ENCODE measurements around the gene DYRK1B. TPM values are rescaled to one million over a fixed set of nuclear protein-coding genes. Genes with fewer than 3 reads are reported as not detected.
A peak's percentile ranks its signal among the peaks of the same experiment; 100 is the strongest.

DYRK1B gene
- total and polyA plus RNA-seq, 11 donors = 12.8 to 49.1 (median 24.9) TPM

DNA sequence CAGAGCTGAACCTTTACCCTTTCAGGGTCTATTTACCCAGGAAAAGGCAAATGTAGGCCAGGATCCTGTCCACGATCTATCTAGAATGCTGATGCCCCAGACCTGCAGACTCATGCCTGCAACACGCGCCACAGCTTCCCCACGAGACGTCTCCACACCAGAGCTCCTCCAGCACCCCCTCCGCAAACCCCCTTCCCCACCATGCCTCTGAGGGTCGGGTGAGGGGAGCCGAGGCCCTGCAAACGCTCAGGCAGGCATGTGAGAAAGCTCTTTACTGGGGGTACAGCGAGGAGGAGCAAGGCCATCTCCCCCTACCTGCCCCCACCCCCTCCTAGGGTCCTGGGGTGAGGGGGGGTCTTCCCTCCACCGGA lies 8.9 kb downstream of the DYRK1B start:
- WGBS, 4 donors = 76 to 87% (median 80%) methylated on average over 7 to 11 of the region's 11 CpGs
- H3K9me3 ChIP-seq = peaks cover 0 to 2% (median 0%) of the 10 kb centered on the region in 12 donors
- H3K4me1 ChIP-seq = peaks cover 0 to 22% (median 8%) of the 10 kb centered on the region in 12 donors
- no peak for DNase-seq
- peak overlapping the region in 3 of 12 donors; percentile 66 to 95 (median 86) for H3K4me3 ChIP-seq
- no peak for TF ChIP-seq POLR2A (IDR thresholded peaks at IDR 0.05)
- TF ChIP-seq, protein P1, sequence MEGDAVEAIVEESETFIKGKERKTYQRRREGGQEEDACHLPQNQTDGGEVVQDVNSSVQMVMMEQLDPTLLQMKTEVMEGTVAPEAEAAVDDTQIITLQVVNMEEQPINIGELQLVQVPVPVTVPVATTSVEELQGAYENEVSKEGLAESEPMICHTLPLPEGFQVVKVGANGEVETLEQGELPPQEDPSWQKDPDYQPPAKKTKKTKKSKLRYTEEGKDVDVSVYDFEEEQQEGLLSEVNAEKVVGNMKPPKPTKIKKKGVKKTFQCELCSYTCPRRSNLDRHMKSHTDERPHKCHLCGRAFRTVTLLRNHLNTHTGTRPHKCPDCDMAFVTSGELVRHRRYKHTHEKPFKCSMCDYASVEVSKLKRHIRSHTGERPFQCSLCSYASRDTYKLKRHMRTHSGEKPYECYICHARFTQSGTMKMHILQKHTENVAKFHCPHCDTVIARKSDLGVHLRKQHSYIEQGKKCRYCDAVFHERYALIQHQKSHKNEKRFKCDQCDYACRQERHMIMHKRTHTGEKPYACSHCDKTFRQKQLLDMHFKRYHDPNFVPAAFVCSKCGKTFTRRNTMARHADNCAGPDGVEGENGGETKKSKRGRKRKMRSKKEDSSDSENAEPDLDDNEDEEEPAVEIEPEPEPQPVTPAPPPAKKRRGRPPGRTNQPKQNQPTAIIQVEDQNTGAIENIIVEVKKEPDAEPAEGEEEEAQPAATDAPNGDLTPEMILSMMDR (IDR thresholded peaks at IDR 0.05) = no peak
- H3K27me3 ChIP-seq = no peaks in the 10 kb centered on the region
- H3K27ac ChIP-seq = peak overlapping the region in 9 of 12 donors; percentile 4 to 85 (median 64)
- intact Hi-C loops (cut with DNase I) = no loop called here
- H3K36me3 ChIP-seq = peaks cover 0 to 50% (median 47%) of the 10 kb centered on the region in 9 donors
- ATAC-seq = peak in 2 of 4 donors; percentile 1 to 4

DNA sequence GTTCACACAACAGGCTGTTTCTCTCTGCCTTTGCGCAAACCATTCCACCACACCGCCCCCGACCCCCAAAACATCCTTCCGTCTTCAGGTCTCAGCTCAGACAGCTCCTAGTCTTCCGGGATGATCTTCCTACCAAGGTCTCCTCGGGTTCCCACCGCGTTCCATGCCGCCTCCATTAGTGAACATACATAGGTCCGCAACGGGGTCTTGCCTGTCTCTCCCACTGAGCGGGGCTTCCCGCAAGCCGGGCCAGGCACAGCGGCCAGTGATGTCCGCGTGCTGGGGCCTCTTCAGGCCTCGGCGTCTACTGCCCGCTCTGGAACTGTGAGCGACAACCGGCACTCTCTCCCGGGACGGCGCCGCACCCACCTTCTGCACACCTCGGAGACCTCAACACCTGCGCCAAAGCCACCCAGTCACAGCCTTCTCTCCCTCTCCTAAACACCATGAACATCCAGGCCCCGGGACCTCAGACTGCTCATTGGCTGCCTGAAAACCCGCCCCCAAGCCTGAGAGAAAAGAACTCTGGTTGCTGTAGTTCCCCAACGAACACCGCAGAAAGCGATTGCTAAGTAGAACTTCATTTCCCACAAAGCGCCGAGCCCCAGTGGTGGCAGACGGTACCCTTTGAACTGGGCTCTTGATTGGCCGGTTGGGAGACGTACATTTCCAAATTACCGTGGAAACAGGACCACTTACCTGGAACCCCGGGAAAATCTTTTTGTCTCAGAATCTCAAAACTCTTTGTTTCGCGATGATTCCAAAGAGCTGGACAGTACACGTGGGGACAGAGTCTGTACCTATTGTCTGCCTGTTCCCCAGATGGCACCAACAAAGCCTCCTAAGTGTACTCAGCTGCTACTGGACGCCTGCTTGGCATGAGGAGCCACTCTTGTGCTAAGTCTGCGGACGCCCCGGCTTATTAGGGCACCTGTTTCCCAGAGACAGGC lies 9.5 kb downstream of the DYRK1B start:
- H3K4me1 ChIP-seq = peaks cover 0 to 22% (median 8%) of the 10 kb centered on the region in 12 donors
- DNase-seq = peak; percentile 87 to 93 (median 92)
- H3K36me3 ChIP-seq = peaks cover 0 to 44% (median 40%) of the 10 kb centered on the region in 9 donors
- peak overlapping the region in 11 of 12 donors; percentile 54 to 85 (median 78) for H3K27ac ChIP-seq
- no peaks in the 10 kb centered on the region for H3K27me3 ChIP-seq
- peak; percentile 18 to 66 for TF ChIP-seq POLR2A (IDR thresholded peaks at IDR 0.05)
- TF ChIP-seq, protein P1 (IDR thresholded peaks at IDR 0.05) = no peak
- H3K9me3 ChIP-seq = peaks cover 0 to 2% (median 0%) of the 10 kb centered on the region in 12 donors
- peak overlapping the region; percentile 31 to 95 (median 72) for H3K4me3 ChIP-seq
- ATAC-seq = peak; percentile 93 to 98 (median 95)
- intact Hi-C loops (cut with DNase I) = loop anchor here in 1 of 10 donors (1.0 kb wide), 1 partner anchor 31 kb away; no protein-coding TSS in a partner anchor
- 4 to 8% (median 5%) methylated on average over 33 to 47 of the region's 47 CpGs for WGBS, 4 donors

DNA sequence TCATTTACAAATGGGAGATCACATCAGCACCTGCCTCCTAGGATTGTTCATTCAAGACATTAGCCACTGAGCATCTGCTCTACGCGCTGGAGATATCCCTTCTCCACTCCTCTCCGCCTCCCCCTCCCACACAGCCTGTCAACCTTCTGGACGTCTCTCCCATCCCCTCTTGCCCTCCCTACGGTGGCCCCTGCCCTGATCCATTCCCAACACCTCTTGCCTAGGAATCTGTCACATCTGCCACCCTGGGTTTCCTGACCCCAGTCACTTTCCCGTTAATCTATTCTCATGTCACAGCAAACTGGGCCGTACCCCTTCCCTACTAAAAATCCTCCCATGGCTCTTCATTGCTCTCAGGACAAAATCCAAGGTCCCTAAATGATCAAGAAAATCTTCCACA lies 10.3 kb downstream of the DYRK1B start:
- Histone ChIP-seq H3K9me3 (peaks cover 0 to 2% (median 0%) of the 10 kb centered on the region in 12 donors), H3K27ac (peak overlapping the region in 11 of 12 donors; percentile 54 to 85 (median 78)), H3K27me3 (no peaks in the 10 kb centered on the region), H3K36me3 (peaks cover 0 to 37% (median 33%) of the 10 kb centered on the region in 9 donors), H3K4me3 (peak overlapping the region; percentile 31 to 95 (median 72)), H3K4me1 (peaks cover 0 to 19% (median 8%) of the 10 kb centered on the region in 12 donors)
- WGBS, 4 donors = 11 to 17% (median 13%) methylated on average over 7 of the region's 7 CpGs
- ATAC-seq (peak in 1 of 4 donors; percentile 16), DNase-seq (no peak)
- intact Hi-C loops (cut with DNase I) = loop anchor here in 1 of 10 donors (1.0 kb wide), 1 partner anchor 30 kb away; no protein-coding TSS in a partner anchor
- TF ChIP-seq POLR2A (IDR thresholded peaks at IDR 0.05) = no peak
- TF ChIP-seq, protein P1 (IDR thresholded peaks at IDR 0.05) = no peak

GRCh38 chr19:39820696-39821095 lies 13.3 kb downstream of the DYRK1B start:
- no peak for TF ChIP-seq POLR2A (IDR thresholded peaks at IDR 0.05)
- TF ChIP-seq, protein P1 (IDR thresholded peaks at IDR 0.05) = no peak
- Histone ChIP-seq H3K27me3 (no peaks in the 10 kb centered on the region), H3K4me3 (no peak overlapping the region), H3K27ac (no peak overlapping the region), H3K4me1 (peaks cover 0 to 35% (median 15%) of the 10 kb centered on the region in 12 donors), H3K36me3 (peaks cover 0 to 21% (median 8%) of the 10 kb centered on the region in 9 donors), H3K9me3 (peaks cover 0 to 2% (median 0%) of the 10 kb centered on the region in 12 donors)
- ATAC-seq = no peak
- no peak for DNase-seq
- WGBS, 4 donors = 94 to 96% (median 95%) methylated on average over 6 of the region's 6 CpGs
- intact Hi-C loops (cut with DNase I) = no loop called here

Measured in heart left ventricle (tissue), 16 donors.